Glutamatergic neuron (in vitro differentiated cells): ENCODE data around the gene NPHP4. TPM values are rescaled to one million over a fixed set of nuclear protein-coding genes. Genes with fewer than 3 reads are reported as not detected.

ENCODE experiments used
- DNase-seq: peaks from one replicate; pipeline ENCODE4 v3.0.0; 2022
- H3K27ac Mint-ChIP-seq: one replicate; pipeline ENCODE4 v1.8.0; 2020; ENCODE audit warnings: mild to moderate bottlenecking, mixed read lengths, inconsistent platforms; ENCODE audit not compliant: unreplicated experiment
- H3K27me3 Mint-ChIP-seq: one replicate; pipeline ENCODE4 v1.8.0; 2020; ENCODE audit warnings: mild to moderate bottlenecking, moderate library complexity, mixed read lengths, inconsistent platforms; ENCODE audit not compliant: unreplicated experiment
- H3K36me3 Mint-ChIP-seq: one replicate; pipeline ENCODE4 v1.8.0; 2020; ENCODE audit warnings: mild to moderate bottlenecking, mixed read lengths, inconsistent platforms; ENCODE audit not compliant: unreplicated experiment
- H3K4me1 Mint-ChIP-seq: one replicate; pipeline ENCODE4 v1.8.0; 2020; ENCODE audit warnings: mild to moderate bottlenecking, low read depth, mixed read lengths, inconsistent platforms; ENCODE audit not compliant: unreplicated experiment
- H3K4me3 Mint-ChIP-seq: one replicate; pipeline ENCODE4 v1.8.0; 2020; ENCODE audit warnings: mild to moderate bottlenecking, mixed read lengths, inconsistent platforms; ENCODE audit not compliant: unreplicated experiment
- H3K9me3 Mint-ChIP-seq: one replicate; pipeline ENCODE4 v1.8.0; 2020; ENCODE audit warnings: mild to moderate bottlenecking, moderate library complexity, mixed read lengths, inconsistent platforms; ENCODE audit not compliant: unreplicated experiment
- CTCF ChIP-seq: fragments of 200-600 bp; sonication (generic); IDR thresholded peaks from one replicate; pipeline ENCODE4 v1.5.0; 2021; ENCODE audit not compliant: partially characterized antibody, unreplicated experiment
- total RNA-seq: library from RNA; stranded (reverse); fragmentation: NEBNext Ultra II Directional; extraction: Animal tissue kit (Norgen Biotek cat#: 25700); gene quantifications from one replicate; pipeline ENCODE4 v1.2.1, GENCODE V29; 2021; ENCODE audit not compliant: unreplicated experiment

Gene NPHP4
- total RNA-seq, 1 donor from 2014 or later, result 28.4 TPM

GRCh38 chr1:6039031-6039430 lies 46.8 kb upstream of the NPHP4 start:
- no peak for DNase-seq
- TF ChIP-seq CTCF, result no peak
- Mint-ChIP-seq H3K36me3 (no peaks in the 10 kb centered on the region), H3K9me3 (peaks cover 5% of the 10 kb centered on the region), H3K4me1 (peaks cover 31% of the 10 kb centered on the region), H3K27ac (no peak overlapping the region), H3K4me3 (no peak overlapping the region), H3K27me3 (peaks cover 11% of the 10 kb centered on the region)

GRCh38 chr1:6038603-6039002 lies 46.4 kb upstream of the NPHP4 start:
- Mint-ChIP-seq H3K27me3 (peaks cover 11% of the 10 kb centered on the region), H3K9me3 (peaks cover 2% of the 10 kb centered on the region), H3K36me3 (no peaks in the 10 kb centered on the region), H3K4me1 (peaks cover 28% of the 10 kb centered on the region), H3K27ac (no peak overlapping the region), H3K4me3 (no peak overlapping the region)
- DNase-seq, result no peak
- no peak for TF ChIP-seq CTCF

GRCh38 chr1:6037338-6037762 lies 45.1 kb upstream of the NPHP4 start:
- peaks cover 25% of the 10 kb centered on the region for H3K4me1 Mint-ChIP-seq
- peaks cover 12% of the 10 kb centered on the region for H3K27me3 Mint-ChIP-seq
- peak; percentile 73 for DNase-seq
- H3K36me3 Mint-ChIP-seq, result no peaks in the 10 kb centered on the region
- no peak overlapping the region for H3K4me3 Mint-ChIP-seq
- no peak overlapping the region for H3K27ac Mint-ChIP-seq
- peaks cover 7% of the 10 kb centered on the region for H3K9me3 Mint-ChIP-seq
- TF ChIP-seq CTCF, result no peak

- Mint-ChIP-seq H3K4me3 (no peak overlapping the region), H3K4me1 (peaks cover 20% of the 10 kb centered on the region), H3K9me3 (peaks cover 7% of the 10 kb centered on the region), H3K36me3 (no peaks in the 10 kb centered on the region), H3K27ac (no peak overlapping the region), H3K27me3 (peaks cover 12% of the 10 kb centered on the region)
- DNase-seq, result peak; percentile 17
- no peak for TF ChIP-seq CTCF
These were observed 43.5 kb upstream of the NPHP4 start for GRCh38 chr1:6035719-6036118.

GRCh38 chr1:6035303-6035702 lies 43.1 kb upstream of the NPHP4 start:
- Mint-ChIP-seq H3K36me3 (no peaks in the 10 kb centered on the region), H3K9me3 (peaks cover 9% of the 10 kb centered on the region), H3K4me1 (peaks cover 19% of the 10 kb centered on the region), H3K27me3 (peaks cover 12% of the 10 kb centered on the region), H3K27ac (no peak overlapping the region), H3K4me3 (no peak overlapping the region)
- no peak for DNase-seq
- no peak for TF ChIP-seq CTCF
